H54 (cell line): ENCODE results near the gene CHAMP1.
A peak's percentile ranks its signal among the peaks of the same experiment; 100 is the strongest.

Experiments used
- DNase-seq: peaks from one replicate; pipeline ENCODE4 v3.0.0; 2011; ENCODE audit warnings: low spot score, mixed read lengths; ENCODE audit not compliant: insufficient read length
- FAIRE-seq: peaks from 3 replicates; lab custom pipeline; 2011; peaks lifted over from hg19 to GRCh38; lab: Jason Lieb, UNC
- POLR2A ChIP-seq: IDR thresholded peaks from 2 replicates; pipeline ENCODE4 v1.6.1; 2011; ENCODE audit warnings: low read depth, mild to moderate bottlenecking, low read length

CHAMP1 gene, protein sequence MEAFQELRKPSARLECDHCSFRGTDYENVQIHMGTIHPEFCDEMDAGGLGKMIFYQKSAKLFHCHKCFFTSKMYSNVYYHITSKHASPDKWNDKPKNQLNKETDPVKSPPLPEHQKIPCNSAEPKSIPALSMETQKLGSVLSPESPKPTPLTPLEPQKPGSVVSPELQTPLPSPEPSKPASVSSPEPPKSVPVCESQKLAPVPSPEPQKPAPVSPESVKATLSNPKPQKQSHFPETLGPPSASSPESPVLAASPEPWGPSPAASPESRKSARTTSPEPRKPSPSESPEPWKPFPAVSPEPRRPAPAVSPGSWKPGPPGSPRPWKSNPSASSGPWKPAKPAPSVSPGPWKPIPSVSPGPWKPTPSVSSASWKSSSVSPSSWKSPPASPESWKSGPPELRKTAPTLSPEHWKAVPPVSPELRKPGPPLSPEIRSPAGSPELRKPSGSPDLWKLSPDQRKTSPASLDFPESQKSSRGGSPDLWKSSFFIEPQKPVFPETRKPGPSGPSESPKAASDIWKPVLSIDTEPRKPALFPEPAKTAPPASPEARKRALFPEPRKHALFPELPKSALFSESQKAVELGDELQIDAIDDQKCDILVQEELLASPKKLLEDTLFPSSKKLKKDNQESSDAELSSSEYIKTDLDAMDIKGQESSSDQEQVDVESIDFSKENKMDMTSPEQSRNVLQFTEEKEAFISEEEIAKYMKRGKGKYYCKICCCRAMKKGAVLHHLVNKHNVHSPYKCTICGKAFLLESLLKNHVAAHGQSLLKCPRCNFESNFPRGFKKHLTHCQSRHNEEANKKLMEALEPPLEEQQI

DNA sequence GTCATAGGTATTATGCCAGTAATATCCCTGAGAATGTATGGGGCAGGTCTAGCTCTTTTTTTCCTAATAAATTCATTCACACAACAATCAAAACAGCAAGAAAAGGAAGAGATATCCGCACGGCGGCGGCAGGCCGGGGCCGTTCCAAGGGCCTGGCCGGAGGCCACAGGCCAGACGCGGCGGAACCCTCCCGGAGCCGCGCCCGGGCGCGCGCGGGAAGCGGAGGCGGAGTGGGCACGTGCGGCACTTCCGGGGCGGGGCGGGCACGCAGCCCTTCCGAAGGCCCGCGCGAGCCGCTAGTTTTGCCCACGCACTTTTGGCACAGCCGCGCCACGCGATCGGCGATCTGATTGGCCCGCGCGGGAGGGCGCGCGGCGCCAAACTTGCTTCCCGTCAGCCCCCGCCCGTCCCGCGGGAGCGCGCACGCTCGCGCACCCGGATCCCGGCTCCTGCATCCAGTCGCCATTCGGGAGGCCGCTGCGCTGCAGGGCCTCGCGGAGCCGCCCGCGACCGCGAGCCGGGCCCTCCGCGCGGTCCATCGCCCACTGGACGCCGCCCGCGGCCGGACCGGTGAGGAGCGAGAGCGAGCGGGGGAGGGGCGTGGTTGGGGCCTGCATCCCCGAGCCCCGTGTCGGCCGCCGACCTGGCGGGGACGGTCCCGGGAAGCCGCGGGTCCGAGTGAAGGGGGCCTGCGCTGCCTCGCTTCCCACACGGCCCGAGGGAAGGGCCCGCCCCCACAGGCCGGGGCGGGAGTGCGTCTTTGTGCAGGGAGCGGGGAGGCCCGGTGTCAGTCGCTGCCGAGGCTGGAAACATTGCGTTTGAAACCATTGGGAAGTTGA, at the start of gene CHAMP1:
TSS of gene CHAMP1 (plus strand) at position 430 of the 839 bp plus-strand sequence. CDS start 9,340 bp downstream, outside the sequence.
- peak; percentile 96 for DNase-seq
- FAIRE-seq, result peak; percentile 95
- TF ChIP-seq POLR2A, result peak; percentile 88

DNA sequence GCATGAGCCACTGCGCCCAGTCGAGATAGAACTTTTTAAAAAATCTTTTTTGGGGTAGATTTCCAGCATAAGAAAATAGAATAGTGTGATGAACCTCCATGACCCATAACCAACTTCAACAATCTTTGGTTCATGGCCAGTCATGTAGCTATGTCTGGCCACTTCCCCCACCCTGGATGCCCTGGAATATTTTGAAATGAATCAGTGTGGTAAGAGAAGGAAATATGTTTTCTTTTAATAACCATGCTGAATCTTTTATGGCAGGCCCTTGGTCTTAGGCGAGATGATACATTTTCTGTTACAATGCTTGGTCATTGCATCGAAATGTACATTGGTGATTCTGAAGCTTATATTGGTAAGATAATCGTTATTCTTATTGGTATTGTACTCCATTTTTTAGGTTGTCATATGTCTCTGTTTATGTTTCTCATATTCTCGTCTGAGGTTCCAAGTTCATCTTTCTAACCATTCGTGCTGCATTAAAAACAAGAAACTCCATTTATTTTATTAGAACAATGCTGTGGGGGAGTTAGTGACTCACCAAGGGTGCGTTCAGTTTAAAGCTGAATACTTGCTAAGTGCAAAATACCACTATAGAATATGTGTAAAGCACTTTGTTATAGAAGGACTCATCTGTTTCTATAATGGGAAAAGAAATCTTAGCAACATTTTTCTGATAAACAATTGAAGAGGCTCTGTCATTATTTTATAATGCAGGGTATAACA, 49.3 kb upstream of the CHAMP1 start:
- TF ChIP-seq POLR2A, result no peak
- DNase-seq, result no peak
- no peak for FAIRE-seq

DNA sequence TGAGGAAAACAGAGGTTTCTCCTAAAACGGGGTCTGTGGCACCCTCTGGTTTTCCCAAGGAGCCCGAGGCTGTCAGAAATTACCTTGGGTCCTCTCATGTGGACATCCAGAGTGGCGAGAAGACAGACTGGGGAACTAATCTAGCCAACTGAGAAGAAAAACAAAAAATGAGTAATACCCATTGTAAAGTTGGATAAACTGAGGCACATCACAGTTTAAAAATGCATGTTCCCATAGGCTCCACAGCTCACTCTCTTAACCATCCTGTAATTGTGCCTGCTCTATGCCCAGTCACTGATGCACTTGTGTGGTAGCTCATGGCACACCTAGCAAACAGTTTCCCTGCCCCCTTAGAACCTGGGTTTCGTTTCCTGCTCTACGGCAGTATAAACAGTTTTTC, 48.1 kb upstream of the CHAMP1 start:
- no peak for FAIRE-seq
- no peak for TF ChIP-seq POLR2A

DNA sequence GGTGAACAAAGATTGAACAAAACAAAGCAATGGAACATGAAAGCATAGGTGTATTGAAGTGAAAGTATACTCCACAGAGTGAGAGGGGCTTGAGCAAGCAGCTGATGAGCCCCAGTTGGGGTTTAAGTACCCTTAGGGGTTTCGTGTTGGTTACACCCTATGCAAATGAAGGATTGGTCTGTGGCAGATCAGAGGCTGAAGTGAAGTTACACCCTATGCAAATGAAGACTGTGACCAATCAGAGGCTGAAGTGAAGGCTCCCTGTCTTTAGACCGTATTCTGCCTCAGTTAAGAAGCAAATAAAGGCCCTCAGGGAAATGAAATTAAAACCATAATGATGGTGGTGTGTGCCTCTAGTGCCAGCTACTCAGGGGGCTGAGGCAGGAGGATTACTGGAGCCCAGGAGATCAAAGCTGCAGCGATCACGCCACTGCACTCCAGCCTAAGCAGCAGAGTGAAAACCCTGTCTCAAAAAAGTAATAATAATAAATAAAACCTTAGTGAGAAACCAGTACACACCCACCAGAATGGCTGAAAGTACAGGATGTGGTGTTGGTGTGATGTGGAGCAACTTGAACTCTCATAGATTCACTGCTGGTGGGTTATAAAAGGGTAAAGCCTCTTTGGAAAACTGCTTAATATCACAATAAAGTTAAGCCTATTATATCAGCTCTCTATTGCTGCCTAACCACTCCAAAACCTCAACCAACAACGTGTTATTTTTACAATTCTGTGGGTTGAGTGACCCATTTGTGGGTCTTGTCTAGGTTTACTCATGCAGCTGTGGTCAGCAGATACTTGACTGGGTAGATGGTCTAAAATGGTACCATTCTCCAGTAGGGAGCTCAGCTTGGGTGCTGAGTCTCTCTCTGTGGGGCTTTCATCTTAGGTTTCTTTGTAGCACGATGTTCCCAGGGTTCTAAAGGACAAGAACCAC, 45.7 kb upstream of the CHAMP1 start:
- FAIRE-seq (no peak), DNase-seq (no peak)
- TF ChIP-seq POLR2A, result no peak

More for the DNA sequence above, 48.1 kb upstream of the CHAMP1 start:
- DNase-seq, result no peak

DNA sequence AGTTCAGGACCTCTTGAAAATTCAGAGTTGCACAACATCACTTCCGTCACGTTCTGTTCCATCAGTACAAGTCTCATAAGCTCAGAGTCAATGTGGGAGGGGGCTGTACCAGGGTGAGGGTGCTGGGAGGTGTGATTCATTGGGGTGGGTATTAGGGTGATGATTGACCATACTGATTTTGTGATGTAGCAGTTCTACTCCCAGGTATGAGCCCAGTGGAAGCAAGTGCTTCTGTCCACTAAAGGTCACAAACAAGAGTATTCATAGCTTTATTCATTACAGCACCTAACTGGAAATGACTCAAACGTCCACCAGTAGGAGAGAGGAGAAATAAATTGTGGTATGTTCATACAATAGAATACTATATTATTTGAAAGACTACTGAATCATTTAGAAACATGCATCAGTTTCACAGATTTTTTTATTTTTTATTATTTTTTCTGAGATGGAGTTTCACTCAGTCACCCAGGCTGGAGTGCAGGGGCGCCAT, 45.0 kb upstream of the CHAMP1 start:
- no peak for FAIRE-seq
- no peak for TF ChIP-seq POLR2A
- no peak for DNase-seq

DNA sequence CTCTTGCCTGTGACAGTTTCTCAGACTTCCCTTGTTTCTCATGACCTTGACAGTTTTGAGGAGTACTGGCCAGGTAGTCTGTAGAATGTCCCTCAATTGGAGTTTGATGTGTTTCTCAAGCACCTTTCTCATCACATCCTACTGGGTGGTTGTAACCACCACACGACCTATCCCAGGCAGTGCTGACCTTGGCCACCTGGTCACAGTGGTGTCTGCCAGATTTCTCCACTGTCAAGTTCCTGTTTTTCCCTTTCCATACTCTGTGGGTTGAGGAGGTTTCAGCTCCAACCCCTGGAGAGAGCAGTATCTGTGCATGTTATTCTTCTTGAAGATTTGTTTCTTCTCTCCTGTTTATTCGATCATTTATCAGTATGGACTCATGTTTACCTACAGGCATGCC, 41.3 kb upstream of the CHAMP1 start:
- peak; percentile 45 for FAIRE-seq
- DNase-seq, result no peak
- TF ChIP-seq POLR2A, result no peak

DNA sequence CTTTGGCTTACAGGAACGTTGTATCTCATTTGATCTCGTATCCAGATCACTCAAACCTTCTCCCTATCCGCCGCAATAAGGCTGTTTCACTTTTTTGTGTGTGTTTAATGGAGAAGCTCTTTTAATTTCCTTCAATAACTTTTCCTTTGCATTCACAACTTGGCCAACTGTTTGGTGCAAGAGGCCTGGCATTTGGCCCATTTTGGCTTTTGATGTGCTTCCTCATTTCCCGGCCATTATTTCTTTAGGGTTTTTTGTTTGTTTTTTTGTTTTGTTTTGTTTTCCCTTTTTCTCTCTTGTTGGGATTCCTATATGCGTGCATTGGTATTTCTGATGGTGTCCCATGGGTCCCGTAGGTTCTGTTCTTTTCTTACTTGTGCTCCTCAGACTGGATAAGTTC, 39.0 kb upstream of the CHAMP1 start:
- FAIRE-seq, result peak; percentile 85
- no peak for TF ChIP-seq POLR2A
- DNase-seq, result no peak

DNA sequence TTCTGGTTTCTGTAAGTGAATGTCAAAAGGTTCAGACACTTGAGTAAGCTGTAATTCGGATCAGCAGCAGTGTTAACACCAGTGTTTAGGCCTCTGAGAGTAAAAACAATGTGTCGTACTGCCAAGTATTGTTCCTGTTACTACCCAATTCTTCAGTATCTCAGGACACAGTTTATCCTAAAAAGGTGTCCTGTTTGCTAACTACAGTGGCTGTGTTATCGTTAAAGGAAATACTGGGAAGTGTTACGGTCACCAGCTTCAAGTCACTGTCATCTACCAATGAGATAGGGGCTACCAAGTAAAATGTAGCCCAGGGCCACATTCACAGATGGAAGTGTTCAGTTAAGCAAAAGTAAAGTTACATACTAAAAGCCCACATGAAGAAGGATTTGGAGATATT, 35.2 kb upstream of the CHAMP1 start:
- no peak for DNase-seq
- TF ChIP-seq POLR2A, result no peak
- FAIRE-seq, result peak; percentile 79

DNA sequence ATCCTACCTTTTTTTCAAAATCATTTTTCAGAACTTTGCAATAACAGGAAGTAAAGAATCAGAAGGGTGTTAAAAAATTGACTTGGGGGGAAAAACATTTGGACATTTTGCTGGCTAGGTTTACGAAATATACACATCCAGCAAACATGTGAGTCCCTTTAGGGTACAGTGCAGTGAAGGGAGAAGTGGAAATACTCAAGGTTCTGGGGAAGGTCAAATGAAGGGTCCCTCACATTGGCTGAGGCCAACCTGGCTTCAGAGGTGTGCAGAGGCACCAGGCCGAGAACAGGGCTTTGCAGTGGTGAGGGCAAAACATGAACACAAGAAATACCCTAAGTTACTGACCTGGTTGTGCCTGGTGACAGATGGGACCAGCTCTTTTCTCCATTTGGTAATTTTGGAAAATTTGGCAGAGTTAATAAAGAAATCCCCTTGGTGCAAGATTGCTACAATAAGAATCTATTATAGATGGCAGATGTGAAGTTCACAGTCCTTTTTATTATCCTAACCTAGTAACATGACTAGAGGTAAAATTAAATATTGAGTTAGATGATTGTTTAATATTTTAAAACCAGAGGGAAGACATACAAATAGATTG, 34.4 kb upstream of the CHAMP1 start:
- TF ChIP-seq POLR2A, result no peak
- DNase-seq (no peak), FAIRE-seq (no peak)

DNA sequence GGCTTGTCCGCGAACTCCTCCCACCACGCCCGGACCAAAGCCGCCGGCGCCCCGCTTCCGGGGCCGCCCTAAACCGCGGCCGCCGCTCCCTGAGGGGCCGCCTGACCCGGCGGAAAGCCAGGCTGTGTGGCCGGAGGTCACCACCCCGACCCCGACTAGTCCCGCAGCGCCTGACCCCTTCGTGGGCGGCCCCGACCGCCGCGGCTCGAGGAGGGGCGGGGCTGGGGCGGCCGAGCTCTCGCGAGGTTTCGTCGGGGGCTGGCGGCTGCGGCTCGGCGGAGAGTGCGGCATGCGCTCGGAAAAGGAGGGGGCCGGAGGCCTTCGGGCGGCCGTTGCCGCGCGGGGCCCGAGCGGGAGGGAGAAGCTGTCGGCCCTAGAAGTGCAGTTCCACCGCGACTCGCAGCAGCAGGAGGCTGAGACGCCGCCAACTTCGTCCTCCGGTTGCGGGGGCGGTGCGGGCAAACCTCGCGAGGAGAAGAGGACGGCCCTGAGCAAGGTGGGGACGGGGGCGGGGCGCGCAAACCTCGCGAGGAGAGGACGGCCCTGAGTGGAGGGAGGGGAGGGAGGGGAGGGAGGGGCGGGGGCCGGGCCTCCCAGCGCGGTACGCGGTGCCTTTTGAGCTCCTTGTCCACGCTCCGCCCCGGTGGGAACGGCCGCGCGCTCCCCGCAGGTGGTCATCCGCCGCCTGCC, 32.8 kb upstream of the CHAMP1 start, which contains the start of gene UPF3A:
TSS of gene UPF3A (plus strand) at position 251 of the 690 bp plus-strand sequence. CDS start at position 290, 39 bp downstream.
- FAIRE-seq, result peak; percentile 81

More for the DNA sequence above, 32.8 kb upstream of the CHAMP1 start, which contains the start of gene UPF3A:
- peak; percentile 35; the same call in 1 of the 2 replicates for TF ChIP-seq POLR2A
- peak; percentile 89 for DNase-seq
